Retinal pigment epithelial cell (primary cell): ENCODE data around the gene FLAD1.

Experiments
- DNase-seq: peaks from one replicate; pipeline ENCODE4 v3.0.0-alpha.2; 2010; ENCODE audit warnings: low read depth
- H3K4me3 ChIP-seq: 2 replicates; pipeline ENCODE4 v1.5.1; 2011; ENCODE audit warnings: mild to moderate bottlenecking, low read length, control low read depth, moderate library complexity
- TF ChIP-seq, protein P1 (sequence below): conservative IDR thresholded peaks from 2 replicates; pipeline ENCODE4 v1.5.1; 2011; ENCODE audit warnings: low read depth, low read length, control low read depth, inconsistent platforms

Gene FLAD1

DNA sequence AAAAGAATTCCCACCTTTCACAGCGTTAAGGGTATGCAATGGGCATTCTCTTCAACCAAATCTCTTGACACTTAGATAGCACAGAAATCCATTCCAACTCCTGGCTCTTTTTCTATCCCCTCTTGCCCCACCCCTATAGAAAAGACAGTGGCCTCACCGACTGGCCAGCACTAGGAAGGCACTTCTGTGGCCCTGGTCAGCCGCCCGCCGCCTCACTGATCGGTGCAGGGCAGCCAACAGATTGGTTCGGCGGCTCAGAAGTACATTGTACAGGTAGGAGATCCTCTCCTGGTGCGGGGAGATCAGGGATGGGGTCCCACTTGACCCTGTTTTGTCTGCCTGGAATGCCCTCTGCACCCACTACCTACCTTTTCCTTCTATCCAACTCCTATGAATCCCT lies 41.2 kb downstream of the FLAD1 start:
- TF ChIP-seq, protein P1, sequence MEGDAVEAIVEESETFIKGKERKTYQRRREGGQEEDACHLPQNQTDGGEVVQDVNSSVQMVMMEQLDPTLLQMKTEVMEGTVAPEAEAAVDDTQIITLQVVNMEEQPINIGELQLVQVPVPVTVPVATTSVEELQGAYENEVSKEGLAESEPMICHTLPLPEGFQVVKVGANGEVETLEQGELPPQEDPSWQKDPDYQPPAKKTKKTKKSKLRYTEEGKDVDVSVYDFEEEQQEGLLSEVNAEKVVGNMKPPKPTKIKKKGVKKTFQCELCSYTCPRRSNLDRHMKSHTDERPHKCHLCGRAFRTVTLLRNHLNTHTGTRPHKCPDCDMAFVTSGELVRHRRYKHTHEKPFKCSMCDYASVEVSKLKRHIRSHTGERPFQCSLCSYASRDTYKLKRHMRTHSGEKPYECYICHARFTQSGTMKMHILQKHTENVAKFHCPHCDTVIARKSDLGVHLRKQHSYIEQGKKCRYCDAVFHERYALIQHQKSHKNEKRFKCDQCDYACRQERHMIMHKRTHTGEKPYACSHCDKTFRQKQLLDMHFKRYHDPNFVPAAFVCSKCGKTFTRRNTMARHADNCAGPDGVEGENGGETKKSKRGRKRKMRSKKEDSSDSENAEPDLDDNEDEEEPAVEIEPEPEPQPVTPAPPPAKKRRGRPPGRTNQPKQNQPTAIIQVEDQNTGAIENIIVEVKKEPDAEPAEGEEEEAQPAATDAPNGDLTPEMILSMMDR: no peak
- no peak for DNase-seq

DNA sequence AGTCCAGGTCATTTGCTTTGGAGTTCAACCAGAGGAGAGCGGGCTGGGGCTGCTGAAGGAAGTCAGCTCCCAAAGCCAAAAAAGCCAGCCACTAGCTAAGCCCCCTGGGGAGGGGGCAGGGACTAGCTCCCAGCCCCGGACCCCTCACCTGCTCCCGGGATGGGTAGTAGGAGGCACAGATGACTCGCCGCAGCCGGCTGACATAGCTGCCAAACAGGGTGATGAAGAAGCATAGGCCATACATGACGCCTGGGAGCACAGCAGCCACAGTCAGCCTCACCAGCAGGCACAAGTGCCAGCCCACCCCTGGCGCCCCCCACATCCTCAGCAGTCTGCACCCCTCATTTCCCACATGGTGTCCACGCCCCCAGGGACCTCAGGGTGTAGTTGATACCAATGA lies 43.0 kb downstream of the FLAD1 start:
- TF ChIP-seq, protein P1: no peak
- DNase-seq: no peak
- H3K4me3 ChIP-seq: no peak overlapping the region

More for the DNA sequence above, 41.2 kb downstream of the FLAD1 start:
- no peak overlapping the region for H3K4me3 ChIP-seq

DNA sequence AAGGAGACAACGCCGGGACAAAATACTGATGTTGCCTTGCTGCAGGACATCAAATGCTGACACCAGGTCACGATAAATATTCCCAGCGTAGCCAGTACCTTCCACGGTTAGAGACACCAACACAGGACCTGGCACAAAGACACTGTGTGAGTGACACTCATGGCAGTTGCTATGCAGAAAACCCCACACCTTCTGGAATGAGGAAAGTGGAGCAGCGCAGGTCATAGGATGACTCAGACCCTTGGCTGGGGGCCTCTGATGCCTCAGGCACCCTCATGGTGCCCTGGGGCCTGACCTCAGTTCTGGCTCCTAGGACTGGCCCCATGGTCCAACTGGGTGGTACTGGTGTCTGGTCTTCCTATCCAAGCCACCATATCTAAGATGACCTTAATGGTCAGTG lies 43.4 kb downstream of the FLAD1 start:
- TF ChIP-seq, protein P1: no peak
- no peak for DNase-seq
- H3K4me3 ChIP-seq: no peak overlapping the region

DNA sequence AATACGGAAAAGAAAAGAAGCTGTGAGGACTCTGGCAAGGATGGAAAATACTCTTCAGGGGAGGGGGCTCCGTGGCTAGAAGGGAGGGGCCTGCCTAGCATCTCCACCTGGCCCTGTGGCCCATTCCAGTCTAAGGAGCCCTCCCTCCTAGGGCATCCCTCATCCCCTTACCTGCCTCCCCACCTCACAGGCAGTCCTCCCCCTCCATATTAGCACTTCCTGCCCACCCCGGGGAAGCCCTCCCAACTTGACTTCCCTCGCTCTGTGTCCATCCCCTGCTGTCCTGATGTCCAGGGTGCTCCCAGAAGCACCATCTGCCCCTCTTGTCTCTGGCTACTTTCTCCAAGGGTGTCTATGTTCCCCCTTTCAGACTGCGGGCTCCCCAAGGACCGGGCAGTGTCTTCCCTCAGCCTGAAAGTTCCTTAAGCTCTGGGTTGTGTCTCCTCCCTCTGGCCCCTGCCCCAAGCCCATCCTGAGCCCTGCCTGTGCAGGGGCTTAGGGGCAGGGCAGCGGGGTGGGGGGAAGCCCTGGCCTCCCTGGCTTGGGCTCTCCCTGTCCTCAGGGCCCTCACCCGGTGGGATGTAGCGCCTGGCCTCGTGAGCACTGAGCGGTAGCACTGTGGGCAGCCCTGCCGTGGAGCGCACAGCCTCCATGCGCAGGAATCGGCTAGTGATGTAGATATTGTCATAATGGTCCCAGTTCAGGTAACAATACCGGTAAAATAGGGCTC lies 46.5 kb downstream of the FLAD1 start:
- DNase-seq: no peak
- H3K4me3 ChIP-seq: no peak overlapping the region
- TF ChIP-seq, protein P1: no peak

DNA sequence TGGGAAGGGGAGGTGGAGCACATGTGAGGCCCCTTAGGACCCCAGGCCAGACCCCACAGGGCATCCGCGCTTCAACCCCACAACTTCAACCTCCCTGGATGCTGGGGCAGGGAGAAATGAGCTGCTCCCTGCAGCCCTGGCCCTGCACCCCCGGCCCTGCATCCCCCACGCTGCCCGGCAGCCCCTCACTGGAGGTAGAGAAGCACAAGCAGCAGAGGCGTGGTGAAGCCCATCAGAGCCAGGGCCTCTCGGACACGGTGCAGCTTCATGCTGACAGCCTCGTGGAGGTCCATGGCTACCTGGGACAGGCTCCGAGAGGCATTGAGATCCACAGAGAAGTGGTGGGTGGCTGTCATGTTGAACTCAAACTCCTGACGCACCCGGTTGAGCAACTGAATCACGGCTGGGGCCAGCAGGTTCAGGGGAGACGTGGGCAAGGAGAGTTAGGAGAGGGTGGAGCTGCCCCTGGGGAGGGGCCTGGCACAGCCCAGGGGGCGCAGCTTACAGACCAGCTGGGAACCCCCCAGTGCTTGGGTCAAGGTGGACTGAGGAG lies 47.2 kb downstream of the FLAD1 start:
- TF ChIP-seq, protein P1: no peak
- H3K4me3 ChIP-seq: no peak overlapping the region
- DNase-seq: no peak

DNA sequence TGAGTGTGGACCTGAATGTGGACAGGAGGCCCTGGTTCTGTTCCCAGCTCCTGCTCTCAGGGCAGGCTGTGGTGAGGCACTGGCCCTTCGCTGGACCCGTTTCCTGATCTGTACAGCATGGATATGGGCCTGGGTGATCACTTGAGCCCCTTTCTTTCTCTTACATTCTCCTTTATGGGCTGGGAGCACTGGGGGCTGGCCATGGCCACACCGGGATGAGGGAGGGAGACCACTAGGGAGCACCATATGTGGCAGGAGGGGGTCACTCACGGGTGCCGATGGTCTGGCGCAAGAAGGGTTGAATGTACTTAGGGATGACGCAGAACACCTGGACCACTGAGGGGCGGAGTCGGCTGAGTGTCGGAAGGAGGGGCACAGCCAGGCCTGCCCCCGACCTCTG lies 47.8 kb downstream of the FLAD1 start:
- TF ChIP-seq, protein P1: no peak
- DNase-seq: no peak
- no peak overlapping the region for H3K4me3 ChIP-seq

DNA sequence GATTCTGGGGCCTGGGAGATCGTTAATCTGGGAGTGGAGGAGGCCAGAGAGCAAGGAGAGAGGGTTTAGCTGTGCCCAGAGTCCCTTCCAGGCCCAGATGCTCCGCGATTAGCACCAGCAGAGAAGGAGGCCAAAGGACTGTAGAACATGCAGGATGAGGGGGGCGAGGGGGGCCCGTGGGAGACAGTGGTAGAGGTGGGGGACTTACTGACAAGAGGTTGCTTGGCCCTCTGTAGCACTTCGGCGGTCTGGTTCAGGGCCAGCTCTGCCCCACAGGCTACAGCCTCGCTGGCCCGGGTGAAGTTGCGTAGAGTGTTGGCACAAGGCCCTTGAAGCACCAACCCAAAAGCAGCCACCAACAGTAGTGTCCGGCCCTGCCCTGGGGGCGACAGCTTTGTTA lies 49.7 kb downstream of the FLAD1 start:
- TF ChIP-seq, protein P1: no peak
- H3K4me3 ChIP-seq: no peak overlapping the region
- no peak for DNase-seq
